A673 (cell line): Measurements from ENCODE around the gene RNASE9.

Source experiments
- CTCF ChIP-seq: fragments of 300-800, 200-600 bp; sonication (generic); conservative IDR thresholded peaks from 2 replicates; pipeline ENCODE4 v1.5.1; 2017; ENCODE audit warnings: low read depth, mild to moderate bottlenecking, antibody characterized with exemption, low read length, moderate library complexity, mixed read lengths
- EZH2 ChIP-seq: fragments of 200-600 bp; sonication (generic); IDR thresholded peaks from 2 replicates; pipeline ENCODE4 v1.6.1; 2017; ENCODE audit warnings: borderline replicate concordance, low read depth, mild to moderate bottlenecking, mixed read lengths, antibody characterized with exemption, low read length; ENCODE audit not compliant: poor library complexity, severe bottlenecking

DNA sequence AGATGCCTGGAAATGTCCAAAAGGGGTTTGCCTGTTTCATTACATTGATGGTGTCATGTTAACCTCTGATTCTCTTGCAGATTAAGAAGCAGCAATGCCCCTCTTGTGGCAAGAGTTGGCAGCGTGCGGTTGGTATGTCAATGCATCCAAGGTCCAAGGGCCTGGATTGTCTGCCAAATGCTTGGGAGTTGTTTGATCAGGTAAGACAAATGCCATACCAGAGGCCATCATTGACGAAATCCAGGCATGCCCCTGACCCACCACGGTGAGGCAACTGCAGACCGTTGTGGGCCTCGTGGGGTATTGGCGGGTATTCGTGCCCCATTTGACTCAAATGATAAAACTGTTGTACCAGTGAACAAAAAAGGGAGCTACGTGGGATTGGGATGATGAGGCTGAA, 41.7 kb upstream of the RNASE9 start:
- no peak for TF ChIP-seq CTCF
- no peak for TF ChIP-seq EZH2
